ENCODE results near the gene PTGFRN.
A peak's percentile ranks its signal among the peaks of the same experiment; 100 is the strongest.

Gene PTGFRN

GRCh38 chr1:116982319-116983004, 72.7 kb downstream of the PTGFRN start:
- DNase-seq: no peak

- no peak for DNase-seq
Measured at GRCh38 chr1:116983112-116983511, 73.4 kb downstream of the PTGFRN start.

GRCh38 chr1:116983678-116984077, 74.0 kb downstream of the PTGFRN start:
- DNase-seq: no peak

- no peak for DNase-seq
Measured at GRCh38 chr1:116984406-116985160, 74.9 kb downstream of the PTGFRN start.

GRCh38 chr1:116986421-116987255, 76.9 kb downstream of the PTGFRN start:
- peak; percentile 33 for DNase-seq

- peak; percentile 65 for DNase-seq
Measured at GRCh38 chr1:116987256-116987555, 77.5 kb downstream of the PTGFRN start.

GRCh38 chr1:116988248-116988647, 78.5 kb downstream of the PTGFRN start:
- no peak for DNase-seq

GRCh38 chr1:116988908-116989307, 79.2 kb downstream of the PTGFRN start:
- no peak for DNase-seq

- no peak for DNase-seq
Measured at GRCh38 chr1:116989835-116990234, 80.1 kb downstream of the PTGFRN start.

- no peak for DNase-seq
Measured at GRCh38 chr1:116990612-116991151, 81.0 kb downstream of the PTGFRN start.

- no peak for DNase-seq
Measured at GRCh38 chr1:116991171-116991845, 81.6 kb downstream of the PTGFRN start.

- no peak for DNase-seq
Measured at GRCh38 chr1:116991918-116992317, 82.2 kb downstream of the PTGFRN start.

- no peak for DNase-seq
Measured at GRCh38 chr1:116993286-116993685, 83.6 kb downstream of the PTGFRN start.

- DNase-seq: no peak
Measured at GRCh38 chr1:116994411-116994810, 84.7 kb downstream of the PTGFRN start.

- DNase-seq: no peak
Measured at GRCh38 chr1:116997066-116997465, 87.3 kb downstream of the PTGFRN start.

- no peak for DNase-seq
Measured at GRCh38 chr1:116997636-116998035, 87.9 kb downstream of the PTGFRN start.

- no peak for DNase-seq
Measured at GRCh38 chr1:116999596-116999995, 89.9 kb downstream of the PTGFRN start.

- DNase-seq: no peak
Measured at GRCh38 chr1:117000142-117000541, 90.4 kb downstream of the PTGFRN start.

GRCh38 chr1:117001254-117001927, 91.7 kb downstream of the PTGFRN start, which contains the start of gene CD101:
Gene CD101 (plus strand): TSS chr1:117001760. CDS start chr1:117001818, 58 bp downstream.
- no peak for DNase-seq

GRCh38 chr1:117003223-117003875, 93.6 kb downstream of the PTGFRN start:
- DNase-seq: no peak

GRCh38 chr1:117007719-117008013, 98.0 kb downstream of the PTGFRN start:
- no peak for DNase-seq

GRCh38 chr1:117008656-117009055, 98.9 kb downstream of the PTGFRN start:
- DNase-seq: no peak
